ENCODE data around the gene EXT2.

GRCh38 chr11:44185522-44185921, 90.0 kb downstream of the EXT2 start:
- TF ChIP-seq CTCF (IDR thresholded peaks at IDR 0.05) (no peak), POLR2AphosphoS5 (IDR thresholded peaks at IDR 0.05) (no peak)
